Measurements from ENCODE around the gene VEZT.

Gene VEZT

GRCh38 chr12:95266254-95266653 lies 48.6 kb downstream of the VEZT start:
- intact Hi-C loops (cut with DNase I; ENCODE audit: low total_unique reads), result no loop called here
- H3K4me1 ChIP-seq, result no peaks in the 10 kb centered on the region
- H3K27ac ChIP-seq, result no peak overlapping the region
- TF ChIP-seq CTCF (IDR thresholded peaks at IDR 0.05), result no peak
- no peaks in the 10 kb centered on the region for H3K27me3 ChIP-seq
- no peaks in the 10 kb centered on the region for H3K9me3 ChIP-seq
- H3K4me3 ChIP-seq, result no peak overlapping the region
- DNase-seq, result no peak
- H3K36me3 ChIP-seq, result peaks cover 33 to 61% (median 42%) of the 10 kb centered on the region in 3 donors

GRCh38 chr12:95269892-95270291 lies 52.3 kb downstream of the VEZT start:
- H3K36me3 ChIP-seq, result peaks cover 42 to 50% (median 46%) of the 10 kb centered on the region in 3 donors
- intact Hi-C loops (cut with DNase I; ENCODE audit: low total_unique reads), result no loop called here

GRCh38 chr12:95271465-95271864 lies 53.9 kb downstream of the VEZT start:
- intact Hi-C loops (cut with DNase I; ENCODE audit: low total_unique reads), result no loop called here
- TF ChIP-seq CTCF (IDR thresholded peaks at IDR 0.05), result no peak
- peaks cover 45 to 50% (median 48%) of the 10 kb centered on the region in 3 donors for H3K36me3 ChIP-seq

More at GRCh38 chr12:95269892-95270291, 52.3 kb downstream of the VEZT start:
- DNase-seq, result no peak
- Histone ChIP-seq H3K27me3 (no peaks in the 10 kb centered on the region), H3K9me3 (no peaks in the 10 kb centered on the region), H3K4me3 (no peak overlapping the region), H3K27ac (no peak overlapping the region), H3K4me1 (no peaks in the 10 kb centered on the region)
- no peak for TF ChIP-seq CTCF (IDR thresholded peaks at IDR 0.05)

GRCh38 chr12:95277139-95277538 lies 59.5 kb downstream of the VEZT start:
- intact Hi-C loops (cut with DNase I; ENCODE audit: low total_unique reads), result no loop called here
- Histone ChIP-seq H3K4me1 (peaks cover 0 to 9% (median 0%) of the 10 kb centered on the region in 4 donors), H3K36me3 (peaks cover 17 to 71% (median 43%) of the 10 kb centered on the region in 3 donors), H3K4me3 (no peak overlapping the region), H3K27ac (no peak overlapping the region), H3K27me3 (no peaks in the 10 kb centered on the region), H3K9me3 (no peaks in the 10 kb centered on the region)
- TF ChIP-seq CTCF (IDR thresholded peaks at IDR 0.05), result no peak
- DNase-seq, result no peak

More at GRCh38 chr12:95271465-95271864, 53.9 kb downstream of the VEZT start:
- no peak overlapping the region for H3K4me3 ChIP-seq
- no peak overlapping the region for H3K27ac ChIP-seq
- no peak for DNase-seq
- no peaks in the 10 kb centered on the region for H3K27me3 ChIP-seq
- no peaks in the 10 kb centered on the region for H3K9me3 ChIP-seq
- no peaks in the 10 kb centered on the region for H3K4me1 ChIP-seq

- Histone ChIP-seq H3K27ac (no peak overlapping the region), H3K9me3 (no peaks in the 10 kb centered on the region), H3K27me3 (no peaks in the 10 kb centered on the region), H3K36me3 (peaks cover 28 to 85% (median 59%) of the 10 kb centered on the region in 3 donors), H3K4me3 (no peak overlapping the region), H3K4me1 (peaks cover 0 to 9% (median 0%) of the 10 kb centered on the region in 4 donors)
- intact Hi-C loops (cut with DNase I; ENCODE audit: low total_unique reads), result no loop called here
- no peak for DNase-seq
- no peak for TF ChIP-seq CTCF (IDR thresholded peaks at IDR 0.05)
Measured at GRCh38 chr12:95279856-95280255, 62.2 kb downstream of the VEZT start.

GRCh38 chr12:95282266-95282665 lies 64.7 kb downstream of the VEZT start:
- intact Hi-C loops (cut with DNase I; ENCODE audit: low total_unique reads), result no loop called here
- TF ChIP-seq CTCF (IDR thresholded peaks at IDR 0.05), result no peak
- Histone ChIP-seq H3K4me3 (no peak overlapping the region), H3K27ac (no peak overlapping the region), H3K36me3 (peaks cover 31 to 78% (median 59%) of the 10 kb centered on the region in 3 donors), H3K4me1 (peaks cover 0 to 3% (median 0%) of the 10 kb centered on the region in 4 donors), H3K27me3 (no peaks in the 10 kb centered on the region), H3K9me3 (no peaks in the 10 kb centered on the region)
- DNase-seq, result no peak

Data from tibial artery (tissue), 4 donors.